Activated T-helper 2 cell treated with anti-CD3 and anti-CD28 coated beads, Interferon-gamma antibody, Interleukin-2, Interleukin-4, amounts not matched to agents 10 μg/mL and 5 μg/mL and 100 μg/mL, durations not matched to agents 14 hours and 24 hours and 36 hours (primary cell): ENCODE data around the gene GTF3C4. TPM values are rescaled to one million over a fixed set of nuclear protein-coding genes. Genes with fewer than 3 reads are reported as not detected.
"Not testable (repeated sequence)": the region's sequence is repeated elsewhere in the genome, so short reads cannot be mapped to it uniquely, and the experiment has no call there.

Experiments
- DNase-seq: peaks from one replicate; pipeline ENCODE4 v3.0.0; 2021; ENCODE audit warnings: low spot score
- H3K27ac Mint-ChIP-seq: one replicate; pipeline ENCODE4 v1.8.0; 2021; ENCODE audit warnings: mixed read lengths
- H3K27me3 Mint-ChIP-seq: one replicate; pipeline ENCODE4 v1.8.0; 2021; ENCODE audit warnings: low read depth, mixed read lengths
- H3K36me3 Mint-ChIP-seq: one replicate; pipeline ENCODE4 v1.8.0; 2021; ENCODE audit warnings: low read depth, mixed read lengths
- H3K4me1 Mint-ChIP-seq: one replicate; pipeline ENCODE4 v1.8.0; 2021; ENCODE audit warnings: low read depth, mixed read lengths
- H3K4me3 Mint-ChIP-seq: one replicate; pipeline ENCODE4 v1.8.0; 2021; ENCODE audit warnings: low read depth, mild to moderate bottlenecking, moderate library complexity, mixed read lengths
- H3K9me3 Mint-ChIP-seq: one replicate; pipeline ENCODE4 v1.8.0; 2021; ENCODE audit warnings: mixed read lengths
- intact Hi-C: fragments of 100-400 bp; cut with micrococcal nuclease; formaldehyde crosslinking; loops from one replicate; pipeline ENCODE4 v1.15.1; 2023
- total RNA-seq: library from RNA; stranded (reverse); gene quantifications from 2 replicates; pipeline ENCODE4 v1.2.3, GENCODE V29; 2022

The GTF3C4 gene
- total RNA-seq, 1 donor from 2014 or later = 17.7 TPM

DNA sequence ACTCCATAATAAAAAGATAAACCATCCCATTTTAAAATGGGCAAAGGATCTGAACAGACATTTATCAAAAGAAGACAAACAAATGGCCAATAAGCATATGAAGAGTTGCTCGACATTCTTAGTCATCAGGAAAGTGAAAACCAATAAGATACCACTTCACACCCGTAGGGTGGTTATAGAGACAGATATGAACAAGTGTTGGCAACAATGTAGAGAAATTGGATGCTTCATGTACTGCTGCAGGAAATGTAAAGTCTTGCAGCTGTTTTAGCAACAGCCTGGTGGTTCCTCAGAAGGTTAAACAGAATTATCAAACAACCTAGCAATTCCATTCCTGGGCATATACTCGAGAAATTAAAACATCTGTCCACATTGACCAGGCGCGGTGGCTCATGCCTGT lies 42.5 kb downstream of the GTF3C4 start:
- Mint-ChIP-seq H3K9me3 (no peaks in the 10 kb centered on the region), H3K4me1 (no peaks in the 10 kb centered on the region)
- intact Hi-C loops = no loop called here

DNA sequence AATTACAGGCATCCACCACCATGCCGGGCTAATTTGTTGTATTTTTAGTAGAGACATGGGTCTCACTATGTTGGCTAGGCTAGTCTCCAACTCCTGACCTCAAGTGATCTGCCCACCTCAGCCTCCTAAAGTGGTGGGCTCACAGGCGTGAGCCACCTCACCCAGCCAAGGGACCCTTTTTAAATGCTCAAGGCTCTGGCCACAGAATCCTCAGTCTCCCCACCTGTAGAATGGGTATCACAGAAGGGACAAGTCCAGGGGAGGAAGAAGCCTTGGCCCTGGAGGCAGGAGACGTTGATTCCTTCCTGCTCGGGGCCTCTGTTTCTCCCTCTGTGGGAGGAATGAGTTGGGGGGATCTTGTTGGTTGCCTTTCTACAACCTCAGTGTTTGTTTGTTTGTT lies 45.7 kb downstream of the GTF3C4 start:
- intact Hi-C loops = no loop called here
- Mint-ChIP-seq H3K4me1 (peaks cover 4% of the 10 kb centered on the region), H3K36me3 (no peaks in the 10 kb centered on the region), H3K9me3 (no peaks in the 10 kb centered on the region), H3K27me3 (peaks cover 24% of the 10 kb centered on the region), H3K27ac (no peak overlapping the region), H3K4me3 (no peak overlapping the region)
- no peak for DNase-seq

More for the DNA sequence above, 42.5 kb downstream of the GTF3C4 start:
- Mint-ChIP-seq H3K27ac (no peak overlapping the region), H3K4me3 (no peak overlapping the region), H3K27me3 (peaks cover 16% of the 10 kb centered on the region), H3K36me3 (no peaks in the 10 kb centered on the region)
- no peak for DNase-seq

DNA sequence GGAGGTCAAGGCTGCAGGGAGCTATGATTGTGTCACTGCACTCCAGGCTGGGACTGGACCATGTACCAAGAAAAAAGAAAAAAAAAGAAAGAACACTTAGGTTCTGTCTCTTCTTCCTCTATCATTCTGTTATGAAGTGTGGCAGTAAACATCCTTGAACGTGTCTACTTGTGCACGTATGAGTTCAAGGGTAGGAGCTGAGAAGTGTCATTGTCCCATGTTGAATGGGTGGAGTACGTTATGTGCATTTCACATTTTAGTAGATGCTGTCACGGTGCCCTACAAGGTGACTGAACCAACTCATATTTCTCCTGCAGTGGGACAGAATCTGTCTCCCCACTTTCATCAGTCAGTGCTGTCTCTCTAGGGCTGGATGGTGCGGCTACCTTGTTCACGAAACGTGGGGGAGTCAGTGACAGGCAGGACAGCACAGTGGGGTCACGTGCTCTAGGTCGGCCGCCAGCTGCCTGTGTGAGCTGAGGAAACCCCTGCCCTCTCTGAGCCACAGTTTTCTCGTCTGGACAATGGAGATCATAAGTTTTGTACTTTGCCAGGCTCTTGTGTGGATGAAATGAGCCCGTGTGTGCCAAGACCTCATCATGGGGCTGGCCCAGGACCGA lies 47.2 kb downstream of the GTF3C4 start:
- H3K4me3 Mint-ChIP-seq = no peak overlapping the region
- no peak overlapping the region for H3K27ac Mint-ChIP-seq
- H3K36me3 Mint-ChIP-seq = no peaks in the 10 kb centered on the region
- no peaks in the 10 kb centered on the region for H3K9me3 Mint-ChIP-seq
- intact Hi-C loops = no loop called here
- peaks cover 4% of the 10 kb centered on the region for H3K4me1 Mint-ChIP-seq
- DNase-seq = no peak
- peaks cover 24% of the 10 kb centered on the region for H3K27me3 Mint-ChIP-seq

DNA sequence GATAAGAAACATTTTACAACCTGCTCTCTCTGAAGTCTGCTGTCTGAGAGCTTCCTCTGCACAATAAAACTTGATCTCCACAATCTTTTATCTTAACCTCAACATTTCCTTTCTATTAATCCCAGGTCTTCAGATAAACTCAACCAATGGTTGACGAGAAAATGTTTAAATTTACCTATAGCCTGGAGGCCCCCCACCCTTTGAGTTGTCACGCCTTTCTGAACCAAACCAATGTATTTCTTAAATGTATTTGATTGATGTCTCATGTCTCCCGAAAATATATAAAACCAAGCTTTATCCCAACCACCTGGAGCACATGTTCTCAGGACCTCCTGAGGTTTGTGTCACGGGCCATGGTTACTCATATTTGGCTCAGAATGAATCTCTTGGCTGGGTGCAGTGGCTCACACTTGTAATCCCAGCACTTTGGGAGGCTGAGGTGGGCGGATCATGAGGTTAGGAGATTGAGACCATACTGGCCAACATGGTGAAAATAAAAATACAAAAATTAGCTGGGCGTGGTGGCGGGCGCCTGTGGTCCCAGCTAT lies 48.2 kb downstream of the GTF3C4 start:
- H3K27ac Mint-ChIP-seq, DNase-seq, H3K9me3 Mint-ChIP-seq, H3K4me3 Mint-ChIP-seq, H3K36me3 Mint-ChIP-seq, H3K4me1 Mint-ChIP-seq, intact Hi-C loops: not testable (repeated sequence)
- H3K27me3 Mint-ChIP-seq = peaks cover 26% of the 10 kb centered on the region

DNA sequence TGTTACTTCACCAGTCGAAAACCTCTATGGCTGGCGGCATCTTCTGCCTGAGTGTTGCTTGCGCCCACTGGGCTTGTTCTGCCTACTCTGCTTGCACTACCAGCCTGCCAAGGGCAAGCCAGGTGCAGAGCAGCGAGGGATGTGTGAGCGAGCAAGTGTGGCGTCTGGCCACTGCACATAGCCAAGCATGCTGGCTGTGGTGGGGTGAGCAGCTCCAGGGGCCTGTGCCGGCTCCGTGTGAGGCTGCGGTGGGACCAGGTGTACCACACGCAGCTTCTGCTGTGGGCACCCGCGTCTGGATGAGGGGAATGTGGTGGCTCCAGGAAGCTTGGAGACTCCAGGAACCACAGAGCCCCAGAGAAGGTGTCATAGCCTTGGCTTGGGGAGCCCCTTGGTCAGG lies 51.4 kb downstream of the GTF3C4 start:
- no peak for DNase-seq
- no peak overlapping the region for H3K4me3 Mint-ChIP-seq
- intact Hi-C loops = no loop called here
- H3K27me3 Mint-ChIP-seq = peaks cover 23% of the 10 kb centered on the region
- no peaks in the 10 kb centered on the region for H3K36me3 Mint-ChIP-seq
- H3K4me1 Mint-ChIP-seq = peaks cover 4% of the 10 kb centered on the region
- no peaks in the 10 kb centered on the region for H3K9me3 Mint-ChIP-seq
- H3K27ac Mint-ChIP-seq = no peak overlapping the region

DNA sequence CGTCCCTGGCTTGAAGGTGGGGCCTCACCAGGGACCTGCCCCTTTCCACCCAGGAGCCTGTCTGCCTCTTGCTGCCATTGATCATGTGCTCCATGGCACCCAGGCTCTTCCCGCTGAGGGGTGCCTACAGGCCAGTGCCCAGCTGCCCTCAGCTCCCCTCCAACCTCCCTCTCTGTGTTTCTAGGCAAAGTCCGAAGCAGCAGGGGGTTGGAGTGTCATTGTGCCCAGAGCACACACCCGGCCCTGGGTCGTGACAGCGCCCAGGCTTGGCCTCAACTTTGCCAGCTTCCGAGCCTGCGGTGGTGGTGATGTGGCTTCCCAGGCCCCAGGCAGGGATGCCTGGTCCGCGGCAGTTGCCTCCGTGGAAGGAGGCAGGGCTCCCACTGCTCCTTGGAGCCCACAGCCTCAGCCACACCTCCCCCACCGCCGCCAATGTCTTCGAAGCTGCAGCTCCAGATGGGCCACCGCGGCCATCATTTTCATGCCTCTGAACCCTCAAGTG lies 52.4 kb downstream of the GTF3C4 start:
- Mint-ChIP-seq H3K4me1 (peaks cover 4% of the 10 kb centered on the region), H3K36me3 (no peaks in the 10 kb centered on the region), H3K4me3 (no peak overlapping the region), H3K27ac (no peak overlapping the region), H3K27me3 (peaks cover 23% of the 10 kb centered on the region), H3K9me3 (no peaks in the 10 kb centered on the region)
- no peak for DNase-seq
- intact Hi-C loops = no loop called here

DNA sequence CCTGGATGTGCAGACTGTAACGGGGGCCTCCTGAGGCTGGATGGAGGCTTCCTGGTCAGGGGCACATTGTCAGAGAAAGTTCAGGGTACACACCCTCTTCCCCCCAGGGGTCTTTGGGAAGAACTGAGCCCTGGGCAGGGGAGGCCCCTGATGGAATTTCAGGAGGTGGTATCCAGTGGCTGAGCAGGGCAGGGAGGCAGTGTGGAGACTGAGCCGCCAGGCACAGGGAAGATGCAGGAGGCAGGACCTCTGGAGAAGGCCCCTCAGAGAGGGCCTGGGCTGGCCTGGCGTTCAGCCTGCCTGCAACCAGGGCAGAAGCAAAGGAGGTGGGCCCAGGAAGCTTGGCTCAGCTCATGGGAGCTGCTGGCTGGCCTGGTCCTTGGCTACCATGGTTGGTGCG lies 53.5 kb downstream of the GTF3C4 start:
- H3K27ac Mint-ChIP-seq = no peak overlapping the region

DNA sequence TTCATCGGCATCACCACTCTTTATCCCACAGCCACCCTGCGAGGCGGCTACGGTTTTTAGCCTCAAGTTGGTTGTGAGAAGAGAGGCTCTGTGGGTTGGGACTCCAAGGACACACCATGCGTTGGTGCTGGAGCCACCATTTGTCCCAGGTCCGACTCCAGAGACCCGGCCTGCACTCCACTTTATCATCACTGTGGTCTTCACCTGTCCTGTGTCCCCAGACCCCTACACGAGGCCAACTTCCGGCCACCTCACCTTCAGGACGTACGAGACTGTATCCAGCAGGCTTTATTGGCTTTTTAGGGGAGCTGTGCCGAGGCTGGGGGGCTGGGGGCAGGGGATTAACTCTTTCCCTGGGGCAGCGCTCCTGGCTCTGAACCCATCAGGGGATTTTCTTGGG lies 55.0 kb downstream of the GTF3C4 start:
- Mint-ChIP-seq H3K27ac (no peak overlapping the region), H3K4me3 (no peak overlapping the region), H3K4me1 (no peaks in the 10 kb centered on the region), H3K36me3 (no peaks in the 10 kb centered on the region), H3K27me3 (peaks cover 12% of the 10 kb centered on the region), H3K9me3 (no peaks in the 10 kb centered on the region)
- intact Hi-C loops = no loop called here
- DNase-seq = no peak

More for the DNA sequence above, 53.5 kb downstream of the GTF3C4 start:
- Mint-ChIP-seq H3K4me3 (no peak overlapping the region), H3K36me3 (no peaks in the 10 kb centered on the region), H3K27me3 (peaks cover 16% of the 10 kb centered on the region), H3K4me1 (no peaks in the 10 kb centered on the region), H3K9me3 (no peaks in the 10 kb centered on the region)
- DNase-seq = no peak
- intact Hi-C loops = no loop called here

DNA sequence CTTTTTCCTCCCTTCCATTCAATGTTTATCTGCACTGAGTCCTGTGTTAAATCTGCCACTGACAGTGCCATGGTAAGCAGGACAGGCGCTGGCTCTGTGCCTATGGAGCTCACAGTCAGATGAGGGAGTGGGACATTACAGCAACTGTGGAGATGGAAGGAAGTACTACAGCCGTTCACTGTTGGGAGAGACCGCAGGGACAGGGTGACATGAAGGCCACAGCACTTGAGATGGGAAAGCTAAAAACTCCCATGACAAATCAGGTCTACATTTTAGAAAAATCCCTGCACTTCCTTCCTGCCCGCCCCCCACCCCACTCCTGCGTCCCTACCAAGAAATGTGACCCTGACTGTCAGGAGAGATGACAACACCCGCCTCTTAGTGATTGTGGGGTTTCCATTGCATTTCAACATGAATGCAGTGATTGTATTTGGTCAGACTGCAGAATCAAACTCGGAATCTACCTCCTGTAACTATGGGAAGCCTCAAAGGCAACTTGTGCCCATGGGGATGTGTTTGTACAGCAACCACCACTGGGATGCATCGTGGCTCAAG lies 56.4 kb downstream of the GTF3C4 start:
- Mint-ChIP-seq H3K4me1 (no peaks in the 10 kb centered on the region), H3K27me3 (peaks cover 15% of the 10 kb centered on the region), H3K27ac (no peak overlapping the region), H3K4me3 (no peak overlapping the region), H3K36me3 (no peaks in the 10 kb centered on the region), H3K9me3 (no peaks in the 10 kb centered on the region)
- intact Hi-C loops = no loop called here
- no peak for DNase-seq

DNA sequence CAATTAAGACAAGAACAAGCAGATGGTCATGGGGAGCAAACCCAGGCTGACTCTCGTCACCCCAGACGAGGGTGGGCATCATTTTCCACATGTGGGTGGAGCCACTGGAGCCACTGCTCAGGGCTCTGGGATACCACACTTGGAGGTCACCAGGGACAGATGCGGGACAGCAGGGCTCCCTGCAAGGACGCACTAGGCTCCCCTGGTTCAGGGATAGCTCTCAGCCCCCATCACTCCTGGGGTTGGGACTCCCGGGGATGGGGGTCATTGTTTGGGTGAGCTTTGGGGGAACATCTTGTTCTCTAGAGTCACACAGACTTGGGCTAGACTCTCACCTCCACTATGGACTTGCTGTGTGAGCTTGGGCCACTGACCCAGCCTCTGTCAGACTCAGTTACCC lies 57.8 kb downstream of the GTF3C4 start:
- intact Hi-C loops = no loop called here
- Mint-ChIP-seq H3K9me3 (no peaks in the 10 kb centered on the region), H3K4me3 (no peak overlapping the region), H3K27me3 (peaks cover 13% of the 10 kb centered on the region), H3K36me3 (no peaks in the 10 kb centered on the region), H3K4me1 (no peaks in the 10 kb centered on the region), H3K27ac (no peak overlapping the region)
- DNase-seq = no peak

DNA sequence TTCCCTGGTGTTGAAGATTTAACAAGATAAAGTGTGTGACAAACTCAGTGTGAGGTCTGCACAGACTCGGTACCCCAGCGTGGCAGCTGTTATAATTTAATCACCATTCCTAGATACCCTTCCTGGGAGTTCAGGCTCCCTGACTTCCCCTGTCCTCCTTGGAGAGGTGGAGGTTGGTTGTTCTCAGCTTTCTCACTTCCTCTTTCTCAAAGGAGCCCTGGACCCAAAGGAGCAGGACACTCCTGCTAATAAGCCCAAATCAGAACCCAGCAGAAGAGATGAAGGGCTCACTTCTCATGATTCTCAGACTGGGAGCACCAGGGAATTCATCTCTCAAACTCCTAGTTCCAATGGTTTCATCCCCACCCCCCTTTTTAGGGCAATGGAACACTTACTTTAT lies 58.2 kb downstream of the GTF3C4 start:
- Mint-ChIP-seq H3K4me3 (no peak overlapping the region), H3K4me1 (no peaks in the 10 kb centered on the region), H3K9me3 (no peaks in the 10 kb centered on the region), H3K27ac (no peak overlapping the region), H3K27me3 (peaks cover 12% of the 10 kb centered on the region), H3K36me3 (no peaks in the 10 kb centered on the region)
- no peak for DNase-seq
- intact Hi-C loops = no loop called here

DNA sequence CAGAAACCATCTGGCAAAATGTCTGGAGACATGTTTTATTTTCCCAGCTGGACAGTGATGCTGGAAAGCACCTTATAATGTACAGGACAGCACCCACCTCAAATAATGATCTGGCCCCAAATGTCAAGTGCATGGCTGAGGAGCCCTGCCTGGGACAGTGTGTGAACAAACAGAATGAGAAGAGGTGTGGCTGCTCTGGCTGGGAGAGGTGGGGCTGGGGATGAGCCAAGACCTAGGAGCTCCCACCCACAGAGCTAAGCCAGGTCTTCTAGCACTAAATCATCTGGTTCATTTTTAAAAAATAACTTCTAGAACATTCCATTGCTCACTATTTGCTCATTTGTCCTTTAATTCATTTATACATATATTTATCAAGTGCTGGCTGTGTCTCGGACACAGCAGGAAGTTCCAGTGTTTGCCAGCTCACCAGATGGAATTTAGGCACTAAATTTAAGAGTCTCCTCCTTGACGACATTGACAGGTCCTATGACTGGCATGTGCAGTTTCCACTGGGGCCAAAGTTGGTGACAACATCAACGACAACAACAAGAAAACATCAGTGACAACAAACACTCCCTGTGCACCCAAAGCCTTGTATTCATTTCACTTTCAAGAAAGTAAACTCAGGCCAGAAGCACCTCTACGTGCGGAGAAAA lies 59.1 kb downstream of the GTF3C4 start:
- H3K4me3 Mint-ChIP-seq = no peak overlapping the region
- H3K4me1 Mint-ChIP-seq = no peaks in the 10 kb centered on the region
- no peak for DNase-seq
- intact Hi-C loops = no loop called here
- H3K36me3 Mint-ChIP-seq = no peaks in the 10 kb centered on the region
- H3K27ac Mint-ChIP-seq = no peak overlapping the region
- H3K27me3 Mint-ChIP-seq = peaks cover 12% of the 10 kb centered on the region
- no peaks in the 10 kb centered on the region for H3K9me3 Mint-ChIP-seq
